Heart right ventricle (tissue), 16 donors: ENCODE data around the gene CPOX. TPM values are rescaled to one million over a fixed set of nuclear protein-coding genes. Genes with fewer than 3 reads are reported as not detected.

Experiments
- ATAC-seq, 8 donors: fragments of 200-7000 bp; cut with Tn5 transposase; one replicate each; pipeline ENCODE4 v1.9.1; 2020; ENCODE audit warnings: mild to moderate bottlenecking in 8 of 8, moderate library complexity in 8 of 8, moderate number of reproducible peaks in 1 of 8
- DNase-seq, 2 donors: peaks; one replicate each; pipeline ENCODE4 v3.0.0-alpha.2; 2020
- H3K27ac ChIP-seq, 10 donors: fragments of 200-600 bp; sonication (generic) in 2 of 10; one replicate each; pipeline versions ENCODE4 v1.5.0 to v1.8.0; 2020 to 2022; ENCODE audit warnings: mild to moderate bottlenecking in 3 of 10
- H3K27me3 ChIP-seq, 7 donors: fragments of 200-600 bp; one replicate each; pipeline ENCODE4 v1.8.0; 2021 to 2022; ENCODE audit warnings: mild to moderate bottlenecking in 2 of 7
- H3K36me3 ChIP-seq, 9 donors: fragments of 200-600 bp; sonication (generic) in 1 of 9; one replicate each; pipeline versions ENCODE4 v1.5.0 to v1.8.0; 2020 to 2022; ENCODE audit warnings: mild to moderate bottlenecking in 2 of 9
- H3K4me1 ChIP-seq, 9 donors: fragments of 200-600 bp; sonication (generic) in 1 of 9; one replicate each; pipeline versions ENCODE4 v1.5.0 to v1.8.0; 2020 to 2022; ENCODE audit warnings: mild to moderate bottlenecking in 4 of 9
- H3K4me3 ChIP-seq, 10 donors: fragments of 200-600 bp; sonication (generic) in 2 of 10; one replicate each; pipeline versions ENCODE4 v1.5.0 to v1.8.0; 2020 to 2022; ENCODE audit warnings: mild to moderate bottlenecking in 7 of 10, moderate library complexity in 2 of 10
- H3K9me3 ChIP-seq, 11 donors: fragments of 200-600 bp in 10 of 11; sonication (generic) in 2 of 11; one replicate each; pipeline versions ENCODE4 v1.5.0 to v1.8.0; 2013 to 2022; ENCODE audit warnings: mild to moderate bottlenecking in 2 of 11, control low read depth in 1 of 11, moderate library complexity in 1 of 11
- CTCF ChIP-seq, 9 donors: fragments of 200-600 bp; sonication (generic) in 2 of 9; IDR thresholded peaks; one replicate each; pipeline versions ENCODE4 v1.5.0 to v1.8.0; 2021 to 2022; ENCODE audit warnings: antibody characterized with exemption in 9 of 9, mild to moderate bottlenecking in 5 of 9, moderate library complexity in 1 of 9
- WGBS, 2 donors: extraction: QIAGEN DNeasy Blood & Tissue Kit; methylation state at CpG; one replicate each; pipeline ENCODE4 v1.1.7; 2013; ENCODE audit warnings: inconsistent platforms in 1 of 2; 5-methylcytosine and 5-hydroxymethylcytosine counted together
- intact Hi-C, 10 donors: fragments of 100-400 bp; cut with DNase I; formaldehyde crosslinking; loops; one replicate each; pipeline versions ENCODE4 v1.11.1 to v1.14.2; 2022
- polyA plus RNA-seq, 2 donors: library from polyadenylated mRNA; stranded (reverse); fragments of 200-250 nt; gene quantifications; one replicate each; pipeline ENCODE4 v1.2.3, GENCODE V29; 2013
- total RNA-seq, 10 donors: library from RNA; stranded (reverse); fragmentation: NEBNext Ultra II Directional in 3 of 10; extraction: Animal tissue kit (Norgen Biotek cat#: 25700) in 3 of 10; gene quantifications; one replicate each; pipeline versions ENCODE4 v1.2.1 to v1.2.4, GENCODE V29; 2021 to 2023
- donor health status: Arrhythmogenic right ventricular cardiomyopathy.
- donor health status: ischemic (EF 13 %, LVEDD 7.1; RV severe dilation, severe dysfunction).
- donor health status: healthy with polysubstance abuse.
- donor health status: DM: no; HTN: yes; CAD: no.
- donor health status: DM: no; HTN: no; CAD: no.
- donor health status: ischemic (EF 25% LVEDD 6.9; RV normal size, moderate dysfunction).
- donor health status: ischemic (EF 25% LVEDD 5.7; RV mildly dilated, moderate dysfunction).
- donor health status: healthy.
- donor health status: DM: yes; HTN: yes; CAD: no.
- donor health status: Ischemic cardiomyopathy.
- donor health status: ischemic (EF 35%, LVEDD 5.7; RV mildly dilated, moderate dysfunction).
- donor health status: nonischemic (EF 11% LVEDD 7.7; RV severe dilation, severe dysfunction).
- donor health status: DM: yes; HTN: yes; CAD: no.
- donor health status: PGD.
- donor health status: ischemic (EF 29% LVEDD 5.4; RV normal size, mild dysfunction).
- donor health status: nonischemic (EF 23%, LVEDD 6.1; RV moderate dilation, normal function).

Gene CPOX
- total and polyA plus RNA-seq, 12 donors = 7.7 to 12.5 (median 11.0) TPM

- intact Hi-C loops = loop anchor here in 2 of 10 donors (10.0 kb wide), 2 partner anchors 528 to 538 kb away; partner anchors contain the start of gene GABRR3 (in 1 of the 2)
- Histone ChIP-seq H3K27me3 (no peaks in the 10 kb centered on the region), H3K9me3 (no peaks in the 10 kb centered on the region), H3K4me1 (no peaks in the 10 kb centered on the region), H3K36me3 (peaks cover 0 to 25% (median 0%) of the 10 kb centered on the region in 9 donors), H3K4me3 (no peak overlapping the region), H3K27ac (no peak overlapping the region)
- TF ChIP-seq CTCF (IDR thresholded peaks at IDR 0.05) = peak in 7 of 9 donors; percentile 18 to 55 (median 25)
- ATAC-seq (no peak), DNase-seq (no peak)
- WGBS, 2 donors = 53 to 55% methylated on average over 2 of the region's 2 CpGs
These were observed 20.2 kb downstream of the CPOX start for GRCh38 chr3:98573181-98573728.

GRCh38 chr3:98568402-98568801 lies 25.0 kb downstream of the CPOX start:
- Histone ChIP-seq H3K27ac (peak overlapping the region in 1 of 10 donors; percentile 7), H3K4me1 (peaks cover 0 to 23% (median 0%) of the 10 kb centered on the region in 9 donors), H3K36me3 (no peaks in the 10 kb centered on the region), H3K4me3 (no peak overlapping the region), H3K27me3 (no peaks in the 10 kb centered on the region), H3K9me3 (no peaks in the 10 kb centered on the region)
- no peak for TF ChIP-seq CTCF (IDR thresholded peaks at IDR 0.05)
- 71 to 85% methylated on average over 3 of the region's 3 CpGs for WGBS, 2 donors
- no peak for DNase-seq
- intact Hi-C loops = no loop called here
- no peak for ATAC-seq

GRCh38 chr3:98567666-98568270 lies 25.6 kb downstream of the CPOX start:
- intact Hi-C loops = no loop called here
- Histone ChIP-seq H3K4me3 (no peak overlapping the region), H3K27me3 (no peaks in the 10 kb centered on the region), H3K27ac (peak overlapping the region in 1 of 10 donors; percentile 7), H3K9me3 (no peaks in the 10 kb centered on the region), H3K4me1 (peaks cover 0 to 30% (median 0%) of the 10 kb centered on the region in 9 donors), H3K36me3 (no peaks in the 10 kb centered on the region)
- TF ChIP-seq CTCF (IDR thresholded peaks at IDR 0.05) = no peak
- DNase-seq (no peak), ATAC-seq (no peak)
- WGBS, 2 donors = 81 to 90% methylated on average over 2 of the region's 2 CpGs

- peak overlapping the region in 1 of 10 donors; percentile 46 for H3K27ac ChIP-seq
- H3K4me3 ChIP-seq = no peak overlapping the region
- no peak for DNase-seq
- ATAC-seq = no peak
- H3K9me3 ChIP-seq = no peaks in the 10 kb centered on the region
- H3K4me1 ChIP-seq = peaks cover 0 to 38% (median 0%) of the 10 kb centered on the region in 9 donors
- TF ChIP-seq CTCF (IDR thresholded peaks at IDR 0.05) = no peak
- H3K36me3 ChIP-seq = no peaks in the 10 kb centered on the region
- WGBS, 2 donors = 86 to 88% methylated on average over 6 of the region's 6 CpGs
- intact Hi-C loops = no loop called here
- no peaks in the 10 kb centered on the region for H3K27me3 ChIP-seq
These were observed 27.6 kb downstream of the CPOX start for GRCh38 chr3:98565843-98566242.
